Smooth muscle cell (in vitro differentiated cells): ENCODE results near the gene ZSWIM6. TPM values are rescaled to one million over a fixed set of nuclear protein-coding genes. Genes with fewer than 3 reads are reported as not detected.

Experiments used
- DNase-seq: peaks from one replicate; lab custom pipeline; 2025; ENCODE audit not compliant: unreplicated experiment; lab: John Stamatoyannopoulos, UW
- H2AFZ ChIP-seq: fragments of 200-600 bp; sonication (generic); 2 replicates; pipeline ENCODE4 v1.6.0; 2016; ENCODE audit warnings: antibody characterized with exemption, low read depth, mild to moderate bottlenecking
- H3F3A ChIP-seq: fragments of 200-600 bp; sonication (generic); 2 replicates; pipeline ENCODE4 v1.6.0; 2017; ENCODE audit warnings: antibody characterized with exemption, low read depth
- H3K27ac ChIP-seq: fragments of 200-600 bp; sonication (generic); 2 replicates; pipeline ENCODE4 v1.5.1; 2016; ENCODE audit warnings: low read depth, mild to moderate bottlenecking
- H3K27me3 ChIP-seq: fragments of 200-600 bp; sonication (generic); 2 replicates; pipeline ENCODE4 v1.6.1; 2016; ENCODE audit warnings: low read depth, mild to moderate bottlenecking
- H3K36me3 ChIP-seq: fragments of 200-600 bp; sonication (generic); 2 replicates; pipeline ENCODE4 v1.5.1; 2016; ENCODE audit warnings: low read depth
- H3K4me1 ChIP-seq: fragments of 200-600 bp; sonication (generic); 2 replicates; pipeline ENCODE4 v1.5.1; 2016; ENCODE audit warnings: low read depth
- H3K4me2 ChIP-seq: fragments of 200-600 bp; sonication (generic); 2 replicates; pipeline ENCODE4 v1.6.0; 2016; ENCODE audit warnings: mild to moderate bottlenecking
- H3K4me3 ChIP-seq: fragments of 200-600 bp; sonication (generic); 2 replicates; pipeline ENCODE4 v1.5.1; 2016; ENCODE audit warnings: mild to moderate bottlenecking
- H3K79me2 ChIP-seq: fragments of 200-600 bp; sonication (generic); 2 replicates; pipeline ENCODE4 v1.6.0; 2016; ENCODE audit warnings: low read depth, mild to moderate bottlenecking
- H3K9ac ChIP-seq: fragments of 200-600 bp; sonication (generic); 2 replicates; pipeline ENCODE4 v1.6.0; 2016; ENCODE audit warnings: low read depth
- H3K9me3 ChIP-seq: fragments of 200-600 bp; sonication (generic); replicated peaks from 2 replicates; pipeline ENCODE4 v1.5.1; 2016; ENCODE audit warnings: low read depth
- H4K20me1 ChIP-seq: fragments of 200-600 bp; sonication (generic); 2 replicates; pipeline ENCODE4 v1.6.0; 2016; ENCODE audit warnings: low read depth
- whole genome bisulfite sequencing: methylation state at CpG from one replicate; pipeline ENCODE4 v1.1.7; 2016; ENCODE audit warnings: low lambda C conversion rate; 5-methylcytosine and 5-hydroxymethylcytosine counted together
- polyA plus RNA-seq: library from polyadenylated mRNA; unstranded; fragments of >200 nt; fragmentation: Nextera tagmentation; extraction: Ambion mirVana; gene quantifications from 2 replicates; pipeline ENCODE4 v1.2.1, GENCODE V29; 2016
- total RNA-seq: library from RNA; depleted of rRNA; stranded (reverse); fragments of >200 nt; gene quantifications from 2 replicates; pipeline ENCODE4 v1.2.3, GENCODE V29; 2014
- TF ChIP-seq, protein P1 (sequence below): fragments of 200-600 bp; sonication (generic); IDR thresholded peaks from 2 replicates; pipeline ENCODE4 v1.5.1; 2017; ENCODE audit warnings: borderline replicate concordance, mild to moderate bottlenecking, antibody characterized with exemption; ENCODE audit not compliant: insufficient read depth, poor library complexity, severe bottlenecking

ZSWIM6 gene
- total and polyA plus RNA-seq, 2 experiments from 2014 or later = 9.1 to 25.5 TPM

DNA sequence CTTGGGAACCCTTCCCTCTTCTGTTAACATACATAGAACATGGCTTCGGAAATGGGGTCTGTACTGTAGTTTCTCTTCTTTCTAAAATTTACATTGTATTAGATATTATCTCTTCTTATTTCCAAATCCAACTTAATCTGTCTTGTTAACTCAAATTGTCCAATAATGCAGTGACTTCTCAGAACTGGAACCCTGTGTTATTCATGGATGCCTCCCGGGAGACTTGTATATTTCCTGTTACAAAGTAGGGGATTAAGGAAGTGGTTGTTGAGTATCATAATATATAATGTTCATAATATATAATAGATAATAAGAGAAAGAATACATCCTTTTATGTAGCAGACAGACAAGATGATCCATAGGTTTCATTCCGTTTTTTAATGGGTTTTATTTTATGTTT lies 128.4 kb downstream of the ZSWIM6 start:
- Histone ChIP-seq H4K20me1 (peaks cover 96% of the 10 kb centered on the region), H3K9me3 (no peaks in the 10 kb centered on the region), H3K36me3 (no peaks in the 10 kb centered on the region), H3F3A (no peaks in the 10 kb centered on the region), H3K79me2 (peaks cover 95% of the 10 kb centered on the region), H3K4me1 (peaks cover 7% of the 10 kb centered on the region), H3K4me3 (no peak overlapping the region), H2AFZ (no peak overlapping the region), H3K4me2 (no peak overlapping the region), H3K27me3 (no peaks in the 10 kb centered on the region), H3K9ac (no peak overlapping the region), H3K27ac (no peak overlapping the region)
- DNase-seq = no peak
- TF ChIP-seq, protein P1, sequence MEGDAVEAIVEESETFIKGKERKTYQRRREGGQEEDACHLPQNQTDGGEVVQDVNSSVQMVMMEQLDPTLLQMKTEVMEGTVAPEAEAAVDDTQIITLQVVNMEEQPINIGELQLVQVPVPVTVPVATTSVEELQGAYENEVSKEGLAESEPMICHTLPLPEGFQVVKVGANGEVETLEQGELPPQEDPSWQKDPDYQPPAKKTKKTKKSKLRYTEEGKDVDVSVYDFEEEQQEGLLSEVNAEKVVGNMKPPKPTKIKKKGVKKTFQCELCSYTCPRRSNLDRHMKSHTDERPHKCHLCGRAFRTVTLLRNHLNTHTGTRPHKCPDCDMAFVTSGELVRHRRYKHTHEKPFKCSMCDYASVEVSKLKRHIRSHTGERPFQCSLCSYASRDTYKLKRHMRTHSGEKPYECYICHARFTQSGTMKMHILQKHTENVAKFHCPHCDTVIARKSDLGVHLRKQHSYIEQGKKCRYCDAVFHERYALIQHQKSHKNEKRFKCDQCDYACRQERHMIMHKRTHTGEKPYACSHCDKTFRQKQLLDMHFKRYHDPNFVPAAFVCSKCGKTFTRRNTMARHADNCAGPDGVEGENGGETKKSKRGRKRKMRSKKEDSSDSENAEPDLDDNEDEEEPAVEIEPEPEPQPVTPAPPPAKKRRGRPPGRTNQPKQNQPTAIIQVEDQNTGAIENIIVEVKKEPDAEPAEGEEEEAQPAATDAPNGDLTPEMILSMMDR = no peak
- WGBS = 91% methylated on average over 3 of the region's 3 CpGs

DNA sequence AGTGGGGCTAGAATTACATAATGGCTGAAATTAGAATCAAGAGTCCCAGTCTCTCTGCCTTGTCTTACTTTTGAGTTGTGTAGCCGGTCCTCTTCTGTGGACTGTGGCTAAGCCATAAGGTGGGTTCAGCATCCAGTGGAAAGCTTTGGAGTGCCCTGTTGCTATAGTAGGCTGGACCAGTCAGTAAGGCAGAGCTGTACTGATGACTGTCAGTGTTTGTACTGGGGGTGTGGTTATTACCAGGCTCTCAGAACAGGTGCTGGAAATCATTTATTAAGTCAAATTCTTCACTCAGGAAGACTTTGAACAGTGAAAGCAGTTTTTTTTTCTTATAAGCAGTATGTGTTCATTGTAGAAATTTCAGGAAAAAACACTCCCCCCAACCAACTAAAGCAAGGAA lies 129.4 kb downstream of the ZSWIM6 start:
- Histone ChIP-seq H3K4me1 (peaks cover under 1% of the 10 kb centered on the region), H2AFZ (no peak overlapping the region), H3F3A (no peaks in the 10 kb centered on the region), H3K9me3 (no peaks in the 10 kb centered on the region), H3K9ac (no peak overlapping the region), H3K27ac (no peak overlapping the region), H3K36me3 (no peaks in the 10 kb centered on the region), H3K4me3 (no peak overlapping the region), H3K79me2 (peaks cover 96% of the 10 kb centered on the region), H4K20me1 (peaks cover 97% of the 10 kb centered on the region), H3K4me2 (no peak overlapping the region), H3K27me3 (no peaks in the 10 kb centered on the region)
- TF ChIP-seq, protein P1 = no peak
- no peak for DNase-seq
- whole genome bisulfite sequencing = 90% methylated on average over 1 of the region's 1 CpG

DNA sequence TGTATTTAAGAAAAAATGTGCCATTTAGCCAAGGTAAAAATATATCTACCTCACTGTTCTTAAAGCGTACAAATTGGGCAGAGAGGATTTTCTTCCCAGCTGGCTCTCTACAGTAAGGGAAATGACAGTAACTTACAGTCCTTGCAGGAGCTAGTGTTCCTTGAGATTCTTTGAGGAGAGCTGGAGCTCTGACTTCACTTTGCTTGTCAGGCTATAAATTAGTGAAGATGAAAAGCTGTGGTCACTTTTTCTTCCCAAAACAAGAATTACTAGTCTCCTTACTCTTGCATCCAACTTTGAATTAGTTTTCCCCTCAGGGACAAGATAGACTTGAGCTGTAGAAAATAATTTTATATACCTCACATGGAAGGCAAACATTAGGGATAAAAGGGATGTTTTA lies 129.9 kb downstream of the ZSWIM6 start:
- TF ChIP-seq, protein P1 = no peak

DNA sequence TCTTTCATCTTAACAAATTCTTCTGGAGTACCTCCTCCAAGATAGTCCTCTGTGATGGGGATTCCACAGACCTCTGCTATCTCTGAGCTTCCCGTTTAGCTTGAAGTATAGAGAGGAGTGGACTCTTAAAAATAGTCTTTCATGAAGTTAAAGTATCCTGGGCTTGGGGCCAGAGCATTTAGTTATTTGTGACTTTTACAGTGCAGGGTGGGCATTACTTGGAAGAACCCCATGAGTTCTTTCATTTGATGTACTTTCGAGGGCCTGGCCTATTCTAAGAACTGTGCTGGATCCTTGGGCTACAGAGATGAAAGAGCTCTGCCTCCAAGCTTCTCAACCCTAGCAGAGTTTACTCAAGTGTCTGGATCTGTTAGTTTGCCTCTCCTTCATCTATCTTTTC lies 131.5 kb downstream of the ZSWIM6 start:
- no peaks in the 10 kb centered on the region for H3F3A ChIP-seq
- peaks cover 20% of the 10 kb centered on the region for H3K4me1 ChIP-seq
- DNase-seq = no peak
- no peak overlapping the region for H2AFZ ChIP-seq
- no peaks in the 10 kb centered on the region for H3K27me3 ChIP-seq
- H3K27ac ChIP-seq = no peak overlapping the region
- no peak overlapping the region for H3K4me3 ChIP-seq
- no peak overlapping the region for H3K4me2 ChIP-seq
- TF ChIP-seq, protein P1 = no peak
- H3K79me2 ChIP-seq = peaks cover 98% of the 10 kb centered on the region
- no peak overlapping the region for H3K9ac ChIP-seq
- no peaks in the 10 kb centered on the region for H3K9me3 ChIP-seq
- peaks cover 99% of the 10 kb centered on the region for H4K20me1 ChIP-seq
- H3K36me3 ChIP-seq = no peaks in the 10 kb centered on the region
- 75% methylated on average over 2 of the region's 2 CpGs for WGBS

More for the DNA sequence above, 129.9 kb downstream of the ZSWIM6 start:
- H3K79me2 ChIP-seq = peaks cover 98% of the 10 kb centered on the region
- H2AFZ ChIP-seq = no peak overlapping the region
- H3K9me3 ChIP-seq = no peaks in the 10 kb centered on the region
- no peak overlapping the region for H3K27ac ChIP-seq
- no peaks in the 10 kb centered on the region for H3K27me3 ChIP-seq
- peaks cover 3% of the 10 kb centered on the region for H3K4me1 ChIP-seq
- no peaks in the 10 kb centered on the region for H3K36me3 ChIP-seq
- WGBS = 89% methylated on average over 1 of the region's 1 CpG
- H3F3A ChIP-seq = no peaks in the 10 kb centered on the region
- no peak overlapping the region for H3K4me3 ChIP-seq
- no peak for DNase-seq
- no peak overlapping the region for H3K4me2 ChIP-seq
- no peak overlapping the region for H3K9ac ChIP-seq
- H4K20me1 ChIP-seq = peaks cover 99% of the 10 kb centered on the region
